ENCODE results near the gene TCAF1.
"Not testable (repeated sequence)": the region's sequence is repeated elsewhere in the genome, so short reads cannot be mapped to it uniquely, and the experiment has no call there.

The TCAF1 gene

GRCh38 chr7:143810639-143811038, 91.3 kb downstream of the TCAF1 start:
- H3K4me1 ChIP-seq (ENCODE audit: insufficient read depth, low read length); H3K9me3 ChIP-seq (ENCODE audit: low read length); H3K36me3 ChIP-seq (ENCODE audit: insufficient read depth, low read length); H3K27me3 ChIP-seq (ENCODE audit: control insufficient read depth in 1 of 2, insufficient read depth in 2 of 2, low read length in 2 of 2); H3K9ac ChIP-seq (ENCODE audit: low read length); H3K4me3 ChIP-seq (ENCODE audit: low read depth in 1 of 2, low read length in 2 of 2); H3K27ac ChIP-seq (ENCODE audit: low read depth, low read length): not testable (repeated sequence)

GRCh38 chr7:143806664-143807071, 95.3 kb downstream of the TCAF1 start:
- not testable (repeated sequence) for H3K27ac ChIP-seq (ENCODE audit: low read depth, low read length); H3K9me3 ChIP-seq (ENCODE audit: low read length); H3K9ac ChIP-seq (ENCODE audit: low read length); H3K4me1 ChIP-seq (ENCODE audit: insufficient read depth, low read length); H3K27me3 ChIP-seq (ENCODE audit: control insufficient read depth in 1 of 2, insufficient read depth in 2 of 2, low read length in 2 of 2); H3K4me3 ChIP-seq (ENCODE audit: low read depth in 1 of 2, low read length in 2 of 2); H3K36me3 ChIP-seq (ENCODE audit: insufficient read depth, low read length)

Measured in muscle layer of colon (tissue), 2 donors.